ENCODE measurements around the gene RNF13. TPM values are rescaled to one million over a fixed set of nuclear protein-coding genes. Genes with fewer than 3 reads are reported as not detected.

The RNF13 gene
- total RNA-seq, 1 experiment from 2014 or later = 28.9 TPM

- Mint-ChIP-seq H3K9me3 (no peaks in the 10 kb centered on the region), H3K4me1 (peaks cover 13% of the 10 kb centered on the region), H3K27ac (no peak overlapping the region), H3K36me3 (peaks cover 16% of the 10 kb centered on the region), H3K27me3 (ENCODE audit: low read depth) (no peaks in the 10 kb centered on the region), H3K4me3 (no peak overlapping the region)
- no peak for ATAC-seq
- TF ChIP-seq ZNF396 (CRISPR knock-in tag; IDR thresholded peaks at IDR 0.05; ENCODE audit: borderline replicate concordance) (no peak), ATF1 (CRISPR knock-in tag; IDR thresholded peaks at IDR 0.05) (no peak), ZSCAN18 (CRISPR knock-in tag; IDR thresholded peaks at IDR 0.05) (no peak), PRRX2 (CRISPR knock-in tag; IDR thresholded peaks at IDR 0.05) (no peak), TEAD4 (CRISPR knock-in tag; IDR thresholded peaks at IDR 0.05) (no peak), ELF4 (CRISPR knock-in tag; IDR thresholded peaks at IDR 0.05; ENCODE audit: low read depth) (no peak), ZNF138 (CRISPR knock-in tag; conservative IDR thresholded peaks at IDR 0.05) (no peak), SP1 (CRISPR knock-in tag; conservative IDR thresholded peaks at IDR 0.05) (no peak), ZNF425 (CRISPR knock-in tag; conservative IDR thresholded peaks at IDR 0.05) (no peak), USF1 (CRISPR knock-in tag; IDR thresholded peaks at IDR 0.05) (no peak), ZNF423 (CRISPR knock-in tag; IDR thresholded peaks at IDR 0.05) (no peak)
- TF ChIP-seq, protein P1, sequence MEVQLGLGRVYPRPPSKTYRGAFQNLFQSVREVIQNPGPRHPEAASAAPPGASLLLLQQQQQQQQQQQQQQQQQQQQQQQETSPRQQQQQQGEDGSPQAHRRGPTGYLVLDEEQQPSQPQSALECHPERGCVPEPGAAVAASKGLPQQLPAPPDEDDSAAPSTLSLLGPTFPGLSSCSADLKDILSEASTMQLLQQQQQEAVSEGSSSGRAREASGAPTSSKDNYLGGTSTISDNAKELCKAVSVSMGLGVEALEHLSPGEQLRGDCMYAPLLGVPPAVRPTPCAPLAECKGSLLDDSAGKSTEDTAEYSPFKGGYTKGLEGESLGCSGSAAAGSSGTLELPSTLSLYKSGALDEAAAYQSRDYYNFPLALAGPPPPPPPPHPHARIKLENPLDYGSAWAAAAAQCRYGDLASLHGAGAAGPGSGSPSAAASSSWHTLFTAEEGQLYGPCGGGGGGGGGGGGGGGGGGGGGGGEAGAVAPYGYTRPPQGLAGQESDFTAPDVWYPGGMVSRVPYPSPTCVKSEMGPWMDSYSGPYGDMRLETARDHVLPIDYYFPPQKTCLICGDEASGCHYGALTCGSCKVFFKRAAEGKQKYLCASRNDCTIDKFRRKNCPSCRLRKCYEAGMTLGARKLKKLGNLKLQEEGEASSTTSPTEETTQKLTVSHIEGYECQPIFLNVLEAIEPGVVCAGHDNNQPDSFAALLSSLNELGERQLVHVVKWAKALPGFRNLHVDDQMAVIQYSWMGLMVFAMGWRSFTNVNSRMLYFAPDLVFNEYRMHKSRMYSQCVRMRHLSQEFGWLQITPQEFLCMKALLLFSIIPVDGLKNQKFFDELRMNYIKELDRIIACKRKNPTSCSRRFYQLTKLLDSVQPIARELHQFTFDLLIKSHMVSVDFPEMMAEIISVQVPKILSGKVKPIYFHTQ (CRISPR knock-in tag; IDR thresholded peaks at IDR 0.05) = no peak
- TF ChIP-seq, protein P2, sequence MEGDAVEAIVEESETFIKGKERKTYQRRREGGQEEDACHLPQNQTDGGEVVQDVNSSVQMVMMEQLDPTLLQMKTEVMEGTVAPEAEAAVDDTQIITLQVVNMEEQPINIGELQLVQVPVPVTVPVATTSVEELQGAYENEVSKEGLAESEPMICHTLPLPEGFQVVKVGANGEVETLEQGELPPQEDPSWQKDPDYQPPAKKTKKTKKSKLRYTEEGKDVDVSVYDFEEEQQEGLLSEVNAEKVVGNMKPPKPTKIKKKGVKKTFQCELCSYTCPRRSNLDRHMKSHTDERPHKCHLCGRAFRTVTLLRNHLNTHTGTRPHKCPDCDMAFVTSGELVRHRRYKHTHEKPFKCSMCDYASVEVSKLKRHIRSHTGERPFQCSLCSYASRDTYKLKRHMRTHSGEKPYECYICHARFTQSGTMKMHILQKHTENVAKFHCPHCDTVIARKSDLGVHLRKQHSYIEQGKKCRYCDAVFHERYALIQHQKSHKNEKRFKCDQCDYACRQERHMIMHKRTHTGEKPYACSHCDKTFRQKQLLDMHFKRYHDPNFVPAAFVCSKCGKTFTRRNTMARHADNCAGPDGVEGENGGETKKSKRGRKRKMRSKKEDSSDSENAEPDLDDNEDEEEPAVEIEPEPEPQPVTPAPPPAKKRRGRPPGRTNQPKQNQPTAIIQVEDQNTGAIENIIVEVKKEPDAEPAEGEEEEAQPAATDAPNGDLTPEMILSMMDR (IDR thresholded peaks at IDR 0.05) = no peak
- TF ChIP-seq, protein P3, sequence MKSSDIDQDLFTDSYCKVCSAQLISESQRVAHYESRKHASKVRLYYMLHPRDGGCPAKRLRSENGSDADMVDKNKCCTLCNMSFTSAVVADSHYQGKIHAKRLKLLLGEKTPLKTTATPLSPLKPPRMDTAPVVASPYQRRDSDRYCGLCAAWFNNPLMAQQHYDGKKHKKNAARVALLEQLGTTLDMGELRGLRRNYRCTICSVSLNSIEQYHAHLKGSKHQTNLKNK (CRISPR knock-in tag; IDR thresholded peaks at IDR 0.05) = no peak
- ChIA-PET POLR2A (no interaction called here), CTCF (interaction anchor here (1.1 kb wide), 1 partner anchor 21 kb away, joined by 4 read pairs; no protein-coding TSS in a partner anchor)
- no peak for DNase-seq (ENCODE audit: low spot score)
Observed at GRCh38 chr3:149858911-149859310, 45.9 kb downstream of the RNF13 start.

GRCh38 chr3:149860881-149861280 lies 47.9 kb downstream of the RNF13 start:
- POLR2A ChIA-PET = no interaction called here
- CTCF ChIA-PET = no interaction called here
- Mint-ChIP-seq H3K36me3 (peaks cover 14% of the 10 kb centered on the region), H3K4me1 (peaks cover 17% of the 10 kb centered on the region), H3K27ac (no peak overlapping the region), H3K27me3 (ENCODE audit: low read depth) (no peaks in the 10 kb centered on the region), H3K9me3 (peaks cover 4% of the 10 kb centered on the region), H3K4me3 (no peak overlapping the region)
- ATAC-seq = no peak
- no peak for DNase-seq (ENCODE audit: low spot score)
- TF ChIP-seq KAT7 (CRISPR knock-in tag; IDR thresholded peaks at IDR 0.05; ENCODE audit: borderline replicate concordance) (no peak), ZNF396 (CRISPR knock-in tag; IDR thresholded peaks at IDR 0.05; ENCODE audit: borderline replicate concordance) (no peak), ZNF425 (CRISPR knock-in tag; conservative IDR thresholded peaks at IDR 0.05) (no peak), ZNF423 (CRISPR knock-in tag; IDR thresholded peaks at IDR 0.05) (no peak), ZNF121 (CRISPR knock-in tag; IDR thresholded peaks at IDR 0.05) (no peak), ZNF671 (CRISPR knock-in tag; IDR thresholded peaks at IDR 0.05) (no peak), JAZF1 (CRISPR knock-in tag; IDR thresholded peaks at IDR 0.05) (no peak), ATF1 (CRISPR knock-in tag; IDR thresholded peaks at IDR 0.05) (no peak)
- TF ChIP-seq, protein P4, sequence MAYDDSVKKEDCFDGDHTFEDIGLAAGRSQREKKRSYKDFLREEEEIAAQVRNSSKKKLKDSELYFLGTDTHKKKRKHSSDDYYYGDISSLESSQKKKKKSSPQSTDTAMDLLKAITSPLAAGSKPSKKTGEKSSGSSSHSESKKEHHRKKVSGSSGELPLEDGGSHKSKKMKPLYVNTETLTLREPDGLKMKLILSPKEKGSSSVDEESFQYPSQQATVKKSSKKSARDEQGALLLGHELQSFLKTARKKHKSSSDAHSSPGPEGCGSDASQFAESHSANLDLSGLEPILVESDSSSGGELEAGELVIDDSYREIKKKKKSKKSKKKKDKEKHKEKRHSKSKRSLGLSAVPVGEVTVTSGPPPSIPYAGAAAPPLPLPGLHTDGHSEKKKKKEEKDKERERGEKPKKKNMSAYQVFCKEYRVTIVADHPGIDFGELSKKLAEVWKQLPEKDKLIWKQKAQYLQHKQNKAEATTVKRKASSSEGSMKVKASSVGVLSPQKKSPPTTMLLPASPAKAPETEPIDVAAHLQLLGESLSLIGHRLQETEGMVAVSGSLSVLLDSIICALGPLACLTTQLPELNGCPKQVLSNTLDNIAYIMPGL (CRISPR knock-in tag; IDR thresholded peaks at IDR 0.05) = no peak
- TF ChIP-seq, protein P5, sequence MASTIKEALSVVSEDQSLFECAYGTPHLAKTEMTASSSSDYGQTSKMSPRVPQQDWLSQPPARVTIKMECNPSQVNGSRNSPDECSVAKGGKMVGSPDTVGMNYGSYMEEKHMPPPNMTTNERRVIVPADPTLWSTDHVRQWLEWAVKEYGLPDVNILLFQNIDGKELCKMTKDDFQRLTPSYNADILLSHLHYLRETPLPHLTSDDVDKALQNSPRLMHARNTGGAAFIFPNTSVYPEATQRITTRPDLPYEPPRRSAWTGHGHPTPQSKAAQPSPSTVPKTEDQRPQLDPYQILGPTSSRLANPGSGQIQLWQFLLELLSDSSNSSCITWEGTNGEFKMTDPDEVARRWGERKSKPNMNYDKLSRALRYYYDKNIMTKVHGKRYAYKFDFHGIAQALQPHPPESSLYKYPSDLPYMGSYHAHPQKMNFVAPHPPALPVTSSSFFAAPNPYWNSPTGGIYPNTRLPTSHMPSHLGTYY (CRISPR knock-in tag; IDR thresholded peaks at IDR 0.05) = no peak

Measured in WTC11 (cell line).